HG03097 (cell line): ENCODE data around the gene RUBCN.
A peak's percentile ranks its signal among the peaks of the same experiment; 100 is the strongest.

ENCODE experiments used
- ATAC-seq: cut with Tn5 transposase; IDR thresholded peaks from one replicate; pipeline ENCODE4 v1.9.1; 2021; ENCODE audit not compliant: unreplicated experiment, low FRiP score

Gene RUBCN

DNA sequence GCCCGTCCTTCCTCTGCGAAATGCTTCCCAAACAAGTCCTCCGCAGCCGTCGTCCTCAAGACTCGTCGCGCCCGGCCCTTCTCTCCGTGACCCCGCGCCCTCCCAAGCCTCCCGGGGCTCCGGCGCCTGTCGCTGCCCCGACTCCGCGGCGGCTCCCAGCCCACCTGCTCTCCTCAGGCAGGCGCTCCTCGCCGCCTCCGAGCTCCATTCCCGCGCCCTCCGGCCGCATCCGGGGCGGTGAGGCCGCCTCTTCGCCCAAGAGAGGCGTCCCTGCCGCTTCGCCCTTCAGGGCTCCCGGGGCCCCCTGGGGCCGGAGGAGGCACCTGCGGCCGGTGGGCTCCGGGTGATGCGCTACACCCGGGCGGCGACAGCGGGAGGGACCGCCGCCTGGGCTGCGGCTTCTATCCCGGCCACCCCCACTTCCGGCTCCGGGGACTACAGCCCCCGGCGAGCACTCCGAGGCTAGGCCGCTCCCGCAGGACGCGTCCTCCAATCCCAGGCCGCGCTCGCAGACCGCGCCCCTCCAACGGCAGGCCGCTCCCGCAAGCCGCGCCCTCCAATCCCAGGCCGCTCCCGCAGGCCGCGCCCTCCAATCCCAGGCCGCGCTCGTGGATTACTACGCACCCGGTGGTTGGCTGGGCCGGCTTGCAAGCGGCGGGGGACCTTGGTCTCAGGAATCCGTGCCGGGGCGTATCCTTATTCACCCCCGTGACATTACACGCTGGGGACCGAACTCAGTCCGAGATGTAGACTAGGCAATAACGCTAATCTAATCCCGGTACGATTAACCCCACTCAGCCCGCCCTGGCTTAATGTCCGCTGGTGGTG is at the start of gene RUBCN:
RUBCN (minus strand) TSS at position 414 of the 828 bp plus-strand sequence; CDS start at position 229, 185 bp downstream.
- peak; percentile 80 for ATAC-seq

DNA sequence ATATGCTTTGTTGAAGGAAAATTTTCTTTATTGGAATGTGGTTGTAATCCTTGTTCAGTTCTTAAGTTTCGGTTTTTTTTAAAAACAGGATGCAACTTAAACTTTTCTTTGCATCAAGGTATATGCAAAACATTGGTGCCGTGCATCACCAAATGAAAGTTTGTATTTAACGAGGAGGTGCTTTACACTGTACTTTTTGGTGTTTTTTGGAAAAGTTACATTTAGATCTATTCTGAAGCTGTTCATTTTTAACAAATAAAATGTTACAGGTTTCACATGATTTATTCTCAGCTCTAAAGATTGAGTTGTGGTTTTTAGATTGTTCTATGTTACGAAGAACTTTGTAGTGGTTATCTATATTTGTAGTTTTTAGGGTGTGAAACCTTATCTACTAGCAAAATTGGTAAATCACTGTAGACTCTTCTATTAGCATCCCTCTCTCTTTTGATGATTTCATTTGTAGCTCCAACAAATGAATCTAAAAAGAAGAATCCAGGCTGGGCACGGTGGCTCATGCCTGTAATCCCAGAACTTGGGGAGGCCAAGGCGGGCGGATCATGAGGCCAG is 47.4 kb upstream of the RUBCN start:
- ATAC-seq = no peak

DNA sequence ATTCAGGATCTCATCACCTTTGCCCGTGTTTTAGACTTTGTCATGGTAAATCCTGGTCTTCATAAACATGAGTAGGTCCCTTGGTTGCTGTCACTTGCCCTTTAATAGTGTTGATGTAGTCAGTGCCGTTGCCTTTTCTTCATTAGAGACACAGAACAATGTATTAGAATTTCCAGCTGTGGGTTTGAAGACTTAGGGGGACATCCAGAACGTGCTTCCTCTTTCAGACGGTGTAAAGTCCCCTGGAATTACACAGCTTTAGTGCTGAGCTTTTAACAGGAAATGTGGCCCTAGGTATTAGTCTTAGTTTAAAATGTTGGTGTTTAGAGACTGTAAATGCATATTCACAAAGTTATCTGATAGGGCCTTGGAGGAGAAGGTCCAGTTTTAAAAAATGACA is 45.5 kb upstream of the RUBCN start:
- no peak for ATAC-seq

DNA sequence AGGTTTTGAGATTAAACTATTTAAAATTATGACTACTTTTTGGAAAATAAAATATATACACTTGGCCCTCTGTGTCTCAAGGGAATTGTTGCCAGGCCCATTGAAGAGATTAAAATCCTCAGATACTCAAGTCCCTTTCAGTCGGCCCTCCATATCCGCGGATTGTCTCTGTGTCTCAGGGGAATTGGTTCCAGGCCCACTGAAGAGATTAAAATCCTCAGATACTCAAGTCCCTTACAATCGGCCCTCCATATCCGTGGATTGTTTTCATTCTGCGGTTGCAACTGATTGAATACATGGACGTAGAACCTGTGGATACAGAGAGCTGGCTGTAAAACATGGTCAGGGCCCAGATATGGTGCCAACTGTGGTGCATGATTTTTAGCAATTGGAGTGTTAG is 38.6 kb upstream of the RUBCN start:
- no peak for ATAC-seq

DNA sequence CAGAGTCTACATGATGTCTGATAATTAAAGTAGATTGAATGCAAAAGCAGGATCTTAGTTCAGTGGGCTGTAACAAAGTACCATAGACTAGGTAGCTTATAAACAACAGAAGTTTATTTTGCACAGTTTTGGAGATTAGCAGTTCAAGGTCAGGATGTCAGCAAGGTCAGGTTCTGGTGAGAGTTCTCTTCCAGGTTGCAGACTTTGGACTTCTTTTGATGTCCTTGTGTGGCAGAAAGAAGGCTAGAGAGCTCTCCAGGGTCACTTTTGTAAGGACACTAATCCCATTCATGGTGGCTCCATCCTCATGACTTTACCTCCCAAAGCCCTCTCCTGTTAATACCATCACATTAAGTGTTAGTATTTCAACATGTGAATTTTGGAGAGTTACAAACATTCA is 25.1 kb upstream of the RUBCN start:
- no peak for ATAC-seq

DNA sequence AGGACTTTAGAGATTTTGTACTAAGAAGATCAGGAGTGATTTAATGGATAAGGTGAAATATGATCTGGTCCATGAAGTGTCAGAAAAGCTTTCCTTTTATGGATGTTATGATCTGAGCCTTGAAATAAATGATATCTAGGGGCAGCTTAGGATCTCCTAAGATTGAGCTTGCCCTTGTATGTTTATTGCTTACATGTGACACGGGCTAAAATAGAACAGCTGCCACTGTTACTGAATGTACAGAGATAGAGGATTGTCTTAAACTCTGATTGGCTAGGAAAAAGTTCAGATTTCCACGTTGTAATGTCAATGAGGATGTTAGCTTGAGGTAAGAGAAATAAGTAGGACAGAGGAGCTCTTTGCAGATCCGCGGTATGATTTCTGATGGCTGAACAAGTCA is 21.8 kb upstream of the RUBCN start:
- ATAC-seq = no peak

DNA sequence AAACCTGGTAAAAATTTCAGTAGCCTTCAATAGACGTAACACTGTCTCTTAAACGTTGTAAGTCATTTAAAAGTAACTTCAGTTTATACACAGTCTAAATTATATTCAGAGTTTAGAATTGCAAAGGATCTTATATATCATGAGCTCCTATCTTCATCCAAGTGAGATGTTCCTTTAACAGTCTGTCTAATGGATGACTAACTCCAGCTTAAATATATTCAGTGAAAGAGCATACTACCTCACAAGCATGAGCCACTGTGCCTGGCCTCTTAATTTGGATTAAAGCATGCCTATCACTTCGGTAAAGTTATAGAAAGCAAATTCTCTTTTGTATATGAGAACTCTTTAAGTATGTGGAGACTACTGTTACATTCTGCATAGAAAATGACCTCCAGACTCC is 20.0 kb upstream of the RUBCN start:
- ATAC-seq = no peak

DNA sequence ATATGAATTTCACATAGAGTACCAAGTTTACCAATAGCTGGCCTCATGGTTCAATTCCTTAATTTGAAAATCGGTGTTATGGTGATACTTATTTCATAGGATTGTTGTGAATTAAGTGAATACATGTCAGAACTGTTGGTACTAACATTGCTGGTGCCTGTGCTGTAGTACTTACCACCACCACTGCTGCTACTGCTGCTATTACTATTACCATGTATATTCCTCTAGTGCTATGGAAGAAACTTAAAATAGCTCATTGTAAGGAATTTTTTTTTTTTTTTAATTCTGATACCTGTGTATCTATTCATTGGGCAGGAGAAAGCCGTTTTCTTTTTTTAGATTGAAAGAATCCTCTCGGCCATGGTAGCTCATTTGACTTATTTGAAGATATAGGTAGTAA is 16.6 kb upstream of the RUBCN start:
- no peak for ATAC-seq

DNA sequence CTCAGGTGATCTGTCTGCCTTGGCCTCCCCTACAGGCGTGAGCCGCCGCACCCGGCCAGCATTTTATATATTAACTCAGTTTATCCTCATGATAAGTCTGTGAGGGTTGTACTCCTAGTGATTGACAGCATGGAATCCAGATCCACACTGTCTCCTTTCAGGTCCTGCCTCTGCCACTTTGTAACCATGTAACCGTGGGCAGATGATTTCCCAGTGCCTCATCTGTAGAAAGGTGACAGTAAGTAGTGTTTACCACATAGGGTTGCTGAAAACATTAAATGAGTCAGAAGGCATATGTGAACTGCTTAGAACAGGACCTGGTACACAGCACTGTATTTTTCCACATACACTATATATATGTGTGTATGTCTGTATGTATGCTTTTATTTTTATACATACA is 15.4 kb upstream of the RUBCN start:
- ATAC-seq = no peak

DNA sequence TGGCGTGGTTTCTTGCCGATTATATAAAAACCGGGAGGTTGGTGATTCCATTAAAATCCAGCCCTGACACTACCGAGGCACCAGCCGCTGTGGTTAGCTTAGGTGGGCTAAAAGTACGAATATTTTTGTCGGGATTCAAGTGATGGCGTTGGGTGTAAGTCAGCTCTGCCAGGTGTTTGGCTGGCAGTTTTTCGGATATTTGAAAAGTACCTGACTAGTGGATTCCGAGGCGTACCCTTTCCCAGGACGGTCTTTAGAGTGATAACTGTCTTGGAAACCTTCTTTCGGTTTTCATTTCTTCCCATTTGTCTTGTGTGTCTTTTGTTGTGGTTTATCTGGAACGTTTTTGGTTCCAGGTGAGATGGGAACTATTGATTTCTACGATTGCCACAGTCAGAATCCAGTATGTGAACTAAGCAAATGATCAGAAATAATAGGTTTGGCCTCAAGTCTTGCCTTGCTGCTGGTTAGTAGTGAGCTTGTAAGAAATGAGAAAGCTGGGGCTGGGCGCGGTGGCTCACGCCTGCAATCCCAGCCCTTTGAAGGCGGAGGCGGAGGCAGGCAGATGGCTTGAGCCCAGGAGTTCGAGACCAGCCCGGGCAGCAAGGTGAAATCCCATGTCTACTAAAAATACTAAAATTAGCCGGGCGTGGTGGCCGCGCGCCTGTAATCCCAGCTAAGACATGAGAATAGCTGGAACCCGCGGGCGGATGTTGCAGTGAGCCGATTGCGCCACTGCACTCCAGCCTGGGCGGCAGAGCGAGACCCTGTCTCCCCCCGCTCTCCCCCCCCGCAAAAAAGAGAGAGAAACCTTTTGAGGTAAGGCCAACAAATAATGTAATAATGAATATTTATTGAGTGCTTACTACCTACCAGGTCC is 14.4 kb upstream of the RUBCN start:
- no peak for ATAC-seq

DNA sequence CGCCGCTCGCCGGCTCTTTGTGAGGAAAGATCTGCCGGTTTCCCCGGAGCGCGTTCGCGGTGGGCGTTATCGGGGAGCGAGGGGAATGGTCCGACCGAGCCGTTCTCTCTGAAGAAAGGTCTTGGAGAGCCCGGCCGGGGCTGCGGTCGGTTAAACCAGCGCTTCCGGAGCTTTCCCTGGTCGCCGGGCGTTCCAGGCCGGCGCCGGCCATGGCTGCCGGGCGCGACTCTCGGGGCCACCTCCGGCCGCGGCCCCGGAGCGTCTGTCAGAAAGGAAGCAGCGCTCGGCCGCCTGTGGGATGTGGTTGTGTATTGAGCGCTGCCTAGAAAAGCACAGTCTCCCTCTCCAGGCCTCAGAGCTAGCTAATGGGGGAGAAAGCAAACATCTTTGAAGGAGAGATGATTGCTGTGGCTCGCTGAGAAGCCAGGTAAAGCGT is 13.7 kb upstream of the RUBCN start:
- ATAC-seq = peak; percentile 40

DNA sequence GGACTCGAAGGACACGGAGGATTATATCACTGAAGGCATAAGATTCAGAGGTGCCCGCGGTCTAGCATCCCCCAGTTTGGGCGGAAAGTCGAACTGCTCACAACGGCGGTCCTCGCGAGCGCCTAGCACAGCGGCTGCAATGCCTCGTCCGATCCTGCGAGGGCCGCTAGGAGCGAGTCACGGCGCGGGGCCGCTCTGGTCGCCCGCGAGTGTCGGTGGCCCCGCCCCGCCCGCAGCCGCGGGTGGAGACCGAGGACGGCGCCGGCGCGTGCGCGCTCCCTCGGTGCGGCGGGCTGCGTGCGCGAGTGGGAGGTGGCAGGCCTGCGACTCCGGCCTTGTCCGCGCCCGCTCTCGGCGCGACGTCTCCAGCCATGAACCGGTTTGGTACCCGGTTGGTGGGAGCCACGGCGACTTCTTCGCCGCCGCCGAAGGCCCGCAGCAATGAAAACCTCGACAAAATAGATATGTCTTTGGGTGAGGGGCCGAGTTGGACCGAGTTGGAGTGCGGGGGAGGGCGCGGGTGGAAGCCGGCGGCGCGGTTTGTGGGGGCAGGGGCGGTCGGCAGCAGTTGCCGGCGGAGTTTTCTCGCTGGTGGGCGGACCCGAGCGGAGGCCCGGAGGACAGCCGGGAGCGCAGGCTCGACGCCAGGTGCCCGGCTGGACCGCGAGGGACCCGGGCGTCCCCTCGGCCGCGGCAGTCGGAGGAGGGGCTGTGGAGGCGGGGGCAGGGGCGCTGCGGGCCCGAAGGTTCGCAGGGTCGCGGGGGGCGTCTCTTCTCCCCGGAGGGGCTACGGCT is 13.1 kb upstream of the RUBCN start, which contains the start of gene FYTTD1:
FYTTD1 (plus strand) TSS at position 283 of the 795 bp plus-strand sequence; CDS start at position 372, 89 bp downstream.
- ATAC-seq = peak; percentile 75

DNA sequence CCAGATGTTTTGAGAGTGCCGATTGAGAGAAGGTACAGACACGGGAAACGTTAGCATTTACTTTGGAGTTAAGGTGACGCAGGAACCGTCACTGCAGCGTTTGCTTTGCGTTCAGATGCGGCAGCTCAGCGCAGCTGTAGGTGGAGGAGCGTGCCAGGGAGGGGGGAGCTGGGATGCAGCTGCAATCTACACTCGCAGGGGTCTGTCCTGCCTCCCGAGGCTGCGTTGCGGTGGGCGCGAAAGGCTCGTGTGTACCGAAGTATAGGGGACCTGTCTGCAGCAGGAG is 12.6 kb upstream of the RUBCN start:
- ATAC-seq = peak; percentile 29

DNA sequence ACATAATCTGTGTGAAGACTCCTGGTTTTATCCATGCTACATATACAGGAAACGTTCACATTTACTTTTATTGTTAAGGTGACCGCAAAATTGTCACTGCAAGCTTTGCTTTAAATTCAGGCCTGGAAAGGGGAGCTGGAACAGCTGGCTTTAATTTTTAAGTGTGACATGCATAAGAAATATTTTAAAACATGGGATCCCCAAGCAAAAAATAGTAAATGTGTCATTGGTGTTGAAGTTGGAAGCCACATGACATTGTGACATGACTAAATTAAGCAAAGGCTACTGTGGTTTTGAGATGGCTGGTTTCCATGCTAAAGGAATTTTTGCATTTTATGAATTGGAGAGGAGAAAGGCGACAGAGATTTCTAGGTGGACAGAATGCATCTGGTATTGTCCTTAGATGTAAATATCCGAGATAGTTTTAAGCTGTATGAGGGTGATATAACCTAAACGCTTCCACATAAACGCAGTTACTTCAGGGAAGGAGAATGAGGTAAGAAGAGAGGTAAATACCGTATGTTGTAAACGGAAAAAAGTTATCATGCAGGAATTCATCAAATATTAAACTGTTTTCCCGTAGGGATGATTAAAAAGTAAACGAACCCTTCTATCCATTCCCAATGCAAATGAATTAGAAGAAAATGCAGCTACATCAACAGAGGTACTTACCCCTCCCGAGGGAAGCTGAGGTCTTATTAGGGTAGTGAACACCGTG is 12.1 kb upstream of the RUBCN start:
- no peak for ATAC-seq

DNA sequence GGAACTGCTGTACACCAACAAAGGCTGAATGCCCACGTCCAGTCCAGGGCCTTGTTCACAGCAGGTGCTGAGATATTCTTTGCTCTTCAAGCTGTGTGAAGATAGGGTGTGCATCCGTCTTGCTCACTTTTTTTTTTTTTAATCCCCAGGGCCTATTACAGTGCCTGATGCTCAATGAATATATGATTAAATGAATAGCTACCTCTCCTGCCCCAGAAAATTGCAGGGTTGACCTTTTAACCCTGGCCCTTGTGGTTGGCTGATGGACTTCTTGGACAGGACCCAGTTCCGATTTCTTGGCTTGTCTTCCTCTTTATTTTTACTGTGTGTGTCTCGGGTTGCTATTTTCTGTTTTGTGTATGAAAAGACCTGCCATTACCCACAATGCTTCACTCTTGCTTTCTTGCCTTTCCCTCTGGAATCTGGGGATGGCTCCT is 10.1 kb upstream of the RUBCN start:
- no peak for ATAC-seq

DNA sequence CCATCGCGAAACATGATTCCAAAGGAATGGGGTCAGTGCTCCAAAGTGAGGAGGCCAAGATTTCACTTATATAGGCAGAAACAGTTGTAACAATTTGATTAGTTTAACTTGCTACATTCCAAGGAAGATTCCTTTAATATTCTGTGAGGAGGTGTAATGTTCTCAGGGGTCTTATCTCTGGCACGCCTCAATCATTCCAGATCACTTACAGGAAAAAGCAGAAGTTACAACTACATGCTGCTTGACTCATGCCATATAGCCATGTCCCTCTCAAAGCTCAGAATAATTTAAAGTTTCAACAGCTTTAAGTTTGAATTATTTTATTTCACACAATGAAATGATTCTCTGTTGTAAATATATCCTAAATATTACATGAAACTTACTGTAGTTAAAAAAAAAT is 9.5 kb upstream of the RUBCN start:
- ATAC-seq = no peak

DNA sequence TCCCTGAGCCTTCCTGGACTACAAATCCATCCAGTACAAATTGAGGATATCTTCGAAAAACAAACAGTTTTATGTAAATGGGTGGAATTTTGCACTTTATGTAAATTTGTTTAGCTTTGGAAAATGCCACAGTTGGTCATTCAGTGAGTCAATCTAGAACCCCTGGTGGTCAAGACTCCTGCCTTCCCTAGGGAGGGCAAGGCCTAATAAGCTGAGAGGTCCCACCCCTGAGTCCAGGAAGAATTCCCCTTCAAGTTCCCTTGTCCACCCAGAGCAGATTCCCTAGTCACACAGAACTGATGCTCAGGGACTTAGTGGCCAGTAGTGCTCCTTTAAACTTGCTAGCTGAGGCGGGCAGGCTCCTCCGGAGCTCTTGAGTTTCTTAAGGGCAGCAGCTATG is 6.1 kb upstream of the RUBCN start:
- no peak for ATAC-seq

DNA sequence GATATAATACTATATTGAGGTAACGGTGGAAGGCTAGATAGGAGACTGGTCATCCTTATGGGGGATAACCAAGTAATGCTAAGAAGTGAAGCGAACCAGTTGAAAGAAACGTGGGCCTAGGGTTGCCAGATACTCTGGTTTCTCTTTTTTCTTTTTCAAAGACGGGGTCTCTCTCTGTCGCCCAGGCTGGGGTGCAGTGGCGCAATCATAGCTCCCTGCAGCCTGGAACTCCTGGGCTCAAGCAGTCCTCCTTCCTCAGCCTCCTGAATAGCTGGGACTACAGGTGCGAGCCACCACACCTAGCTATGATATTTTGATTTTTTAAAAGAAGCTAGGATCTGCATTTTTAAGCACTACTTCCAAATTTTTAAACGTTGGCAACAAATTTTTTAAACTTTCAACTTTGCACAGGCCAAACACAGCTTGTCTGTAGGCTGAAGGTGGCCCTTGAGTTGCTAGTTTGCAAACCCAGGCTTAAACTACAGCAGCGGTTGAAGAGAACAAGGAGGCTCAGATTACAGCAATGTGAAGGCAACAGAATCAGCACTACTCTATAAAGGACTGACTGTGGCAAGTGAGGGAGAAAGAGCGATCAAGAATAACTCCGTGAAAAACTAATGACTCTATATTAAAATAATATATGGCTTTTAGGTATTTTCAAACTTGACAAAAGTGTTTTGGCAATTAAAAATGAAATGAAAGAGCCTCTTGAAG is 1.2 kb upstream of the RUBCN start:
- ATAC-seq = no peak

DNA sequence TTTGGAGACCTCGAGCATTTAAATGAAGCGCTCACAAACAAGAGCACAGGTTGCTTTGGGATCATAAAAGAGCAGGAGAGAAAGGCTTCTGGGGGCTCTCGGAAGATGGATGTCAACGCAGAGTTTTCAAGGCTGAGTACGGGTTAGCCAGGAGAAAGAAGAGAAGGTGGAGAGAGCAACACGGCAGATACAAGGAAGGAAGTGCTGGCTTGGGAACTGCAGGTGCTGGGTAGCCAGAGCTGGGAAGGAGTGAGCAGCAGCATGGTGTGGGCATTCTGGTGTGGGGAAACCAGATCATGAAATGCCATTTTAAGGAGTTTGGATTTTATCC is 580 bp upstream of the RUBCN start:
- no peak for ATAC-seq
